NT2/D1 (cell line): ENCODE data around the gene FAM163A.

Experiments used
- SUZ12 ChIP-seq: IDR thresholded peaks from 2 replicates; pipeline ENCODE4 v1.6.1; 2011; ENCODE audit not compliant: insufficient read length, insufficient read depth; ENCODE audit errors: extremely low read depth
- YY1 ChIP-seq: IDR thresholded peaks from 2 replicates; pipeline ENCODE4 v1.6.1; 2011; ENCODE audit not compliant: insufficient read length, insufficient read depth
- ZNF274 ChIP-seq: IDR thresholded peaks from 2 replicates; pipeline ENCODE4 v1.6.1; 2011; ENCODE audit warnings: mild to moderate bottlenecking, low read depth, low read length

DNA sequence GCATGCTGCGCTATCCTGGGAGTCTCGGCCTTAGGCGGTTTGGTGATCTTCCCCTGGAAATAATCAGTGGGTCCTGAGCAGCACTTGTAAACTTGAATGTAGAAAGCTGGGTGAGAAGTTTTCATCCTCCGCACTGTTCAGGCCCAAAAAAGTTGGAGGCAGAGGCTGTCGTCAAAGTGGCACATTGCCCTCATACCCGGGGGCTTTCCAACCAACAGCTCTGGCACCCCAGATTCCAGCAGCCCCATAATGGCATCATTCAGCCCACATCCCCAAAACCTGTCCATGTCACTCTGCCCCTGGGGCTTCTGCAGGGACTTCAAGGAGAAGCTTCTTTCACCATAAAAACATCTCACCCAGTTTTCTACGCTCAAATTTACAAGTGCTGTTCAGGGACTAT, 75.2 kb downstream of the FAM163A start:
- TF ChIP-seq YY1, result no peak
- TF ChIP-seq ZNF274, result no peak
- TF ChIP-seq SUZ12, result no peak
